B cell (primary cell): Measurements from ENCODE around the gene EXD3. TPM values are rescaled to one million over a fixed set of nuclear protein-coding genes. Genes with fewer than 3 reads are reported as not detected.

Experiments used
- ATAC-seq: fragments of 200-7000 bp; cut with Tn5 transposase; one replicate; pipeline ENCODE4 v1.10.0; 2021; ENCODE audit warnings: low read depth, mild to moderate bottlenecking, moderate number of reproducible peaks, moderate library complexity
- CTCF ChIA-PET: fragments of 350-600 bp; sonication (Branson Sonifier 250); formaldehyde crosslinking; loops from one replicate; lab custom pipeline; 2021; ENCODE audit warnings: antibody characterized with exemption, inconsistent platforms; lab: Charles Lee
- POLR2A ChIA-PET: fragments of 350-600 bp; sonication (Branson Sonifier 250); formaldehyde crosslinking; loops from one replicate; lab custom pipeline; 2021; ENCODE audit warnings: antibody characterized with exemption; lab: Charles Lee
- DNase-seq: peaks from one replicate; pipeline ENCODE4 v3.0.0; 2013
- H2AFZ ChIP-seq: 2 replicates; pipeline ENCODE4 v1.6.1; 2012; ENCODE audit warnings: mild to moderate bottlenecking, low read depth, low read length; ENCODE audit not compliant: insufficient read depth, poor library complexity, severe bottlenecking
- H3K27ac ChIP-seq, 2 donors: 1 replicate in 1 of 2; 2 replicates in 1 of 2; pipeline ENCODE4 v1.5.1; 2012 to 2013; ENCODE audit warnings: low read length in 2 of 2, mild to moderate bottlenecking in 2 of 2, moderate library complexity in 1 of 2
- H3K27me3 ChIP-seq, 4 experiments: fragments of 200-600 bp in 1 of 4; sonication (generic) in 1 of 4; replicated peaks in 1 of 4; 1 replicate in 2 of 4; 2 replicates in 2 of 4; pipeline versions ENCODE4 v1.6.1 to v1.7.0; 2013 to 2016; ENCODE audit warnings: low read length in 3 of 4, mild to moderate bottlenecking in 2 of 4, mixed read lengths in 1 of 4, moderate library complexity in 1 of 4; ENCODE audit not compliant: insufficient read depth in 4 of 4, control insufficient read depth in 3 of 4; ENCODE audit errors: control extremely low read depth in 1 of 4
- H3K36me3 ChIP-seq, 2 experiments: replicated peaks in 1 of 2; 1 replicate in 1 of 2; 2 replicates in 1 of 2; pipeline versions ENCODE4 v1.6.1 to v1.7.1; 2013; ENCODE audit warnings: low read length in 1 of 2; ENCODE audit not compliant: insufficient read depth in 2 of 2, control insufficient read depth in 1 of 2; ENCODE audit errors: control extremely low read depth in 1 of 2, extremely low read depth in 1 of 2
- H3K4me1 ChIP-seq, 2 donors: fragments of 200-600 bp in 1 of 2; sonication (generic) in 1 of 2; 1 replicate in 1 of 2; 2 replicates in 1 of 2; pipeline versions ENCODE4 v1.5.1 to v1.6.1; 2013 to 2017; ENCODE audit warnings: low read length in 2 of 2; ENCODE audit not compliant: control insufficient read depth in 2 of 2, insufficient read depth in 2 of 2
- H3K4me2 ChIP-seq: replicated peaks from 2 replicates; pipeline ENCODE3; 2012; ENCODE audit warnings: mild to moderate bottlenecking, low read depth, low read length; ENCODE audit not compliant: poor library complexity, severe bottlenecking
- H3K4me3 ChIP-seq, 5 experiments: fragments of 200-600 bp in 1 of 5; sonication (generic) in 1 of 5; 1 replicate in 3 of 5; 2 replicates in 2 of 5; pipeline versions ENCODE4 v1.5.1 to v1.7.0; 2011 to 2016; ENCODE audit warnings: low read length in 4 of 5, mild to moderate bottlenecking in 4 of 5, low read depth in 2 of 5, control low read depth in 1 of 5, moderate library complexity in 1 of 5; ENCODE audit not compliant: insufficient read depth in 1 of 5; ENCODE audit errors: control extremely low read depth in 1 of 5, extremely low read depth in 1 of 5
- H3K79me2 ChIP-seq: fragments of 200-600 bp; sonication (generic); one replicate; pipeline ENCODE4 v1.6.0; 2016; ENCODE audit warnings: low read length; ENCODE audit not compliant: control insufficient read depth, insufficient read depth
- H3K9ac ChIP-seq: fragments of 200-600 bp; sonication (generic); 2 replicates; pipeline ENCODE4 v1.6.1; 2017; ENCODE audit warnings: mild to moderate bottlenecking, low read length, moderate library complexity
- H3K9me3 ChIP-seq, 3 donors: one replicate each; pipeline versions ENCODE4 v1.6.1 to v1.7.1; 2013; ENCODE audit warnings: low read length in 2 of 3; ENCODE audit not compliant: control insufficient read depth in 2 of 3, insufficient read depth in 1 of 3; ENCODE audit errors: control extremely low read depth in 1 of 3
- H4K20me1 ChIP-seq: 2 replicates; pipeline ENCODE4 v1.6.0; 2012; ENCODE audit warnings: mild to moderate bottlenecking, low read length; ENCODE audit not compliant: insufficient read depth, control insufficient read depth, poor library complexity, severe bottlenecking
- H3K27ac Mint-ChIP-seq: one replicate; pipeline ENCODE4 v1.8.0; 2021; ENCODE audit warnings: mixed read lengths
- H3K27me3 Mint-ChIP-seq: one replicate; pipeline ENCODE4 v1.8.0; 2021; ENCODE audit warnings: mixed read lengths
- H3K4me1 Mint-ChIP-seq: one replicate; pipeline ENCODE4 v1.8.0; 2021; ENCODE audit warnings: mixed read lengths
- H3K4me3 Mint-ChIP-seq: one replicate; pipeline ENCODE4 v1.8.0; 2021; ENCODE audit warnings: mixed read lengths
- H3K9me3 Mint-ChIP-seq: one replicate; pipeline ENCODE4 v1.8.0; 2022; ENCODE audit warnings: mixed read lengths; ENCODE audit not compliant: insufficient read depth
- CTCF ChIP-seq: fragments of 200-600 bp; IDR thresholded peaks from one replicate; pipeline ENCODE4 v1.8.0; 2022; ENCODE audit warnings: antibody characterized with exemption, mild to moderate bottlenecking
- EZH2 ChIP-seq: IDR thresholded peaks from 2 replicates; pipeline ENCODE4 v1.6.1; 2012; ENCODE audit warnings: borderline replicate concordance, low read depth, mild to moderate bottlenecking, moderate library complexity, low read length; ENCODE audit not compliant: insufficient read depth, poor library complexity, severe bottlenecking
- WGBS: methylation state at CpG from one replicate; pipeline ENCODE4 v1.1.5; 2013; ENCODE audit warnings: missing lambda C conversion rate; ENCODE audit not compliant: insufficient coverage; 5-methylcytosine and 5-hydroxymethylcytosine counted together
- intact Hi-C: fragments of 100-400 bp; cut with micrococcal nuclease; formaldehyde crosslinking; loops from one replicate; pipeline ENCODE4 v1.10.0; 2022
- polyA plus RNA-seq: library from polyadenylated mRNA; depleted of rRNA; stranded (reverse); fragments of >200 nt; gene quantifications from 2 replicates; pipeline ENCODE4 v1.2.3, GENCODE V29; 2012
- total RNA-seq, 2 donors: library from RNA; stranded (reverse); fragments of 120-200 nt in 1 of 2; gene quantifications; 1 replicate in 1 of 2; 2 replicates in 1 of 2; pipeline versions ENCODE4 v1.2.3 to v1.2.4, GENCODE V29; 2013 to 2022

Gene EXD3
- total and polyA plus RNA-seq, 2 donors (not counting 1 experiment from before 2014, with no cell fraction given) = 22.5 to 23.7 TPM

GRCh38 chr9:137265496-137266161 lies 157.3 kb downstream of the EXD3 start:
- Histone ChIP-seq H3K79me2 (peaks cover 17% of the 10 kb centered on the region), H3K27me3 (no peaks in the 10 kb centered on the region), H3K9ac (no peak overlapping the region), H3K9me3 (no peaks in the 10 kb centered on the region), H3K4me3 (no peak overlapping the region), H3K36me3 (peaks cover 0 to 27% of the 10 kb centered on the region in 2 experiments), H2AFZ (no peak overlapping the region), H3K27ac (no peak overlapping the region), H3K4me1 (peaks cover 11 to 41% of the 10 kb centered on the region in 2 donors), H4K20me1 (peaks cover 33% of the 10 kb centered on the region), H3K4me2 (no peak overlapping the region)
- no peak overlapping the region for H3K27ac Mint-ChIP-seq
- peaks cover 25% of the 10 kb centered on the region for H3K4me1 Mint-ChIP-seq
- ATAC-seq (no peak), DNase-seq (no peak)
- no peak overlapping the region for H3K4me3 Mint-ChIP-seq
- H3K27me3 Mint-ChIP-seq = no peaks in the 10 kb centered on the region
- H3K9me3 Mint-ChIP-seq = no peaks in the 10 kb centered on the region
- TF ChIP-seq CTCF (no peak), EZH2 (no peak)
- WGBS = 92% methylated on average over 26 of the region's 29 CpGs
- POLR2A ChIA-PET = interaction anchor here (0.6 kb wide), 1 partner anchor 346 kb away, joined by 3 read pairs; no protein-coding TSS in a partner anchor
- CTCF ChIA-PET = no interaction called here
- intact Hi-C loops = no loop called here

GRCh38 chr9:137264067-137264466 lies 158.9 kb downstream of the EXD3 start:
- intact Hi-C loops = no loop called here
- ChIA-PET POLR2A (interaction anchor here (0.6 kb wide), 2 partner anchors 54 to 326 kb away, joined by 3 to 4 read pairs; no protein-coding TSS in a partner anchor), CTCF (interaction anchor here (1.2 to 1.4 kb wide), 3 partner anchors 9 to 29 kb away, joined by 3 read pairs; partner anchors contain the start of genes NELFB and TUBB4B)
- DNase-seq (no peak), ATAC-seq (no peak)
- Histone ChIP-seq H4K20me1 (peaks cover 33% of the 10 kb centered on the region), H3K4me2 (no peak overlapping the region), H3K27ac (no peak overlapping the region), H3K4me1 (peaks cover 5 to 25% of the 10 kb centered on the region in 2 donors), H3K36me3 (peaks cover 0 to 25% of the 10 kb centered on the region in 2 experiments), H3K9ac (no peak overlapping the region), H2AFZ (no peak overlapping the region), H3K27me3 (no peaks in the 10 kb centered on the region), H3K79me2 (peaks cover 20% of the 10 kb centered on the region), H3K9me3 (no peaks in the 10 kb centered on the region), H3K4me3 (no peak overlapping the region)
- H3K4me3 Mint-ChIP-seq = no peak overlapping the region
- peaks cover 15% of the 10 kb centered on the region for H3K4me1 Mint-ChIP-seq
- no peaks in the 10 kb centered on the region for H3K27me3 Mint-ChIP-seq
- H3K27ac Mint-ChIP-seq = no peak overlapping the region
- H3K9me3 Mint-ChIP-seq = no peaks in the 10 kb centered on the region
- TF ChIP-seq EZH2 (no peak), CTCF (no peak)
- 98% methylated on average over 22 of the region's 22 CpGs for WGBS
